ENCODE measurements around the gene SCARB1.
"Not testable (repeated sequence)": the region's sequence is repeated elsewhere in the genome, so short reads cannot be mapped to it uniquely, and the experiment has no call there.

The SCARB1 gene

DNA sequence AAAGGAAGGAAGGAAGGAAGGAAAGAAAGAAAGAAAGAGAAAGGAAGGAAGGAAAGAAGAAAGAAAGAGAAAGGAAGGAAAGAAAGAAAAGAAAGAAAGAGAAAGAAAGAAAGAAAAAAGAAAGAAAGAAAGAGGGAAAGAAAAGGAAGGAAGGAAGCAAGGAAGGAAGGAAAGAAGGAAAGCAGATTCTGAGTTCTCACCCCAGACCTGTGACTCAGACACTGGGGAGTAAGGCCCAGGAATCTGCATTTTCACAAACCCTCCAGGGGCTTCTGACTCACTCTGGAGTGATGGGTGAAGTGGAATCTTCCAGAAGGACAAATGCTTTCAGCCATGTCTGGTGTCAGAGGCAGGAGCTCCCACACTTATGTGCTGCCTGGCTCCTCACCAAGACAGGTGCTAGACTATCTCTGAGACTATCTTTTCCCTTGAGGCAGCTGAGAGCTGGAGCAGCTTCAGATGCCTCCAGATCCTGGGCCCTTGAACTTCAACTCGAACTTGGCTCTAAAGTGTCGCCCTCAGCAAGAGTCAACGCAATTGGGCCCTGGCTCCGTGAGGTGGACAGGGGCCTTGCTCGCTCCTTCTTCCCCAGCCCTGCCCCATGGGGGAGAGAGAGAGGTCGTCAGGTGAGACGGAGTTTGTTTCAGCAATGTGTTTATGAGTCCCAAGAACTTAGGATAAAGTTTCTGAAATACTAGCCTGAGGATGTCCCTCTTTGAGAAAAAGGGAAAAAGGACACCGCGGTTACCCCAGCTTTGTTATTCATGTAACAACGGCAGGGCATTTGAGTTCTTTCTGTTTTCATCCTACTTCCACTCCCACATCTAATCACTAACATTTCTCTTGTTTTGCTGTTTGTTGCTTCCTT is 19.8 kb upstream of the SCARB1 start:
- DNase-seq = no peak

DNA sequence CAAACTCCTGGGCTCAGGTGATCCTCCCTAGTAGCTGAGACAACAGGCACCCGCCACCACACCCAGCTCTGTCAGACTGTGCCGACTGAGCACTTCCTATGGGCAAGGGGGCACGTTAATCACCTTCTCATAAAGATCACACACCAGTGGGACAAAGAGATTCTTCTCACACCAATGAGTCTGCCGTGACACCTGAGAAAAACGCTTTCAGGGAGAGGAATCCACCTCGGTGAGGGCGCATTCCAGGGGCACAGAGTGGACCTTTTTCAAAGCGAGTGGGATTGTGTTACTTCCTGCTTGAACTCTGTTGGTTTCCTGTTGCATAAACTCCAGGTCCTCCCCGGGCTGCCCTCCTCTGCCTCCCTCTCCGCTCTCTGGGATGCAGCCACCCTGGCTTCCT is 17.5 kb upstream of the SCARB1 start:
- DNase-seq = no peak

DNA sequence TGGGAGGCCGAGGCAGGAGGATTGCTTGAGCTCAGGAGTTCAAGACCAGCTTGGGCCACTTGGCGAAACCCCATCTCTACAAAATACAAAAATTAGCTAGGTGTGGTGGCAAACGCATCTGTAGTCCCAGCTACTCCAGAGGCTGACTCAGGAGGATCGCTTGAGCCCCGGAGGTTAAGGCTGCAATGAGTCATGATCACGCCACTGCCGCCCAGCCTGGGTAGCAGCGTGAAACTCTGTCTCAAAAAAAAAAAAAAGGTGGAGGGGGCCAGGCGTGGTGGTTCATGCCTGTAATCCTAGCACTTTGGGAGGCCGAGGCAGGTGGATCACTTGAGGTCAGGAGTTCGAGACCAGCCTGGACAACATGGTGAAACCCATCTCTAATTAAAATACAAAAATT is 16.7 kb upstream of the SCARB1 start:
- not testable (repeated sequence) for DNase-seq

DNA sequence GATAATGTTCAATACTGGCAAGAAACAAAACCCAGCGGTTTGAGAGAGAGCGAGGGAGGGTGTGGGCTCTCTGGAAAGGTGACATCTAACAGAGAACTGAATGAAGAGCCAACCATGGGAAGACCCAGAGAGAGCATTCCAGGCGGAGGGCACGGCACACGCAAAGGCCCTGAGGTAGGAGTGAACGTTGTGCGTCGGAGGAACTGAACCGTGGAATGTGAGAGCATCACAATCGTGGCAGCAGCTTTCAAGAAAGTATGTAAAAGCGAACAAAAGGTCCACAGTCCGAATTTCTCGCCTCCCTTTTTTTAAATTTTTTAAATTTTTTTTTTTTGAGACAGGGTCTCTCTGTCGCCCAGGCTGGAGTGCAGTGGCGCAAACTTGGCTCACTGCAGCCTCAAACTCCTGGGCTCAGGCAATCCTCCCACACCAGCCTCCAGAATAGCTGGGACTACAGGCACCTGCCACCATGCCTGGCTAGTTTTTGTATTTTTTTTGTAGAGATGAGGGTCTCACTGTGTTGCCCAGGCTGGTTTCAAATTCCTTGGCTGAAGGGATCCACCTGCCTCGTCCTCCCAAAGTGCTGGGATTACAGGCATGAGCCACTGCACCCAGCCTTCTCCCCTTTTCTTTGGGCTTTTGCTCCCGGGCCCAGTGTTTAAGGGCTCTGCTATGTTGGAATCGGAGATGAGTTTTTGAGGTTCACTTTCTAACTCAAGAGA is 15.3 kb upstream of the SCARB1 start:
- DNase-seq = no peak

DNA sequence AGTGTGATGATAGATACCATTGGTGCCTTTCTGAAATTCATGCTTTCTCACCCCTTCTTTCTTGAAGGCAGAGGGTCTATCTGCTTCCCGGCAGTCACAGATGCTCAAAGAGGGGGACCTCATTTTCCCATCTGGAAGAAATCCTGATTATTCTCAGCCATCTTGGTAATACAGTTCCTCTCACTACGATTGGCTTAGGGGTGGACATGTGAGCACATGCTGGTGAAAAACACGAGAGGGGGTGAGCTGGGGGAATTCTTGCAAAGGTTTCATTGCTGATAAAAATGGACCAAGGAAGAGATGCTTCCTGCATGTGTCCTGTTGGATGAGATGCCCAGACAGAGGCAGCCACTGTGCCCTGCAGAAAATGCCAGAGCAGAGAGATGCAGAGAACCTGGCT is 13.8 kb upstream of the SCARB1 start:
- DNase-seq = no peak

DNA sequence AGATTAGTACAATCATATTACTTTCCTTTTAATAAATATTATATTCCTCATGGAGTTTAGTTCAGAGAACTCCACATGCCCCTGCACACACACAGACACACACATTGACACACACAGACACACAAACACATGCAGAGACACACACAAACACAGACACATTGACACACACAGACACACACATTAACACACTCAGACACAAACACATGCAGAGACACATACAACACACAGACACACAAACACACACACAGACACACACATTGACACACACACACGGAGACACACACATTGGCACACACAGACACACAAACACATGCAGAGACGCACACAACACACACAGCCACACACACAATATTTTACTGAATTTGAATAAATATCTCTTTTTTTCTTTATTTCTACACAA is 12.5 kb upstream of the SCARB1 start:
- no peak for DNase-seq

DNA sequence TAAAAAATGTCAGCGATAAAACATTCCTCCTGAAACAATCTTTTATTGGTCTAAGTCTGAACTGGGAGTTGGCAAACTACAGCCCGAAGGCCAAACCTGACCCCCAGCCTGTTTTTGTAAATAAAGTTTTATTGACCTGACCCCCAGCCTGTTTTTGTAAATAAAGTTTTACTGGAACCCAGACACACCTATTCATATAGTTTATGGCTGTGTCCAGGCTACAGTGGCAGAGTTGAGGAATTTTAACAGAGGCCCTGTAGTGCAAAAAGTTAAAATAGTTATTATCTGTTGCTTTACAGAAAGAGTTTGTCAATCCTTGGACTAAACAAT is 12.1 kb upstream of the SCARB1 start:
- DNase-seq = no peak

DNA sequence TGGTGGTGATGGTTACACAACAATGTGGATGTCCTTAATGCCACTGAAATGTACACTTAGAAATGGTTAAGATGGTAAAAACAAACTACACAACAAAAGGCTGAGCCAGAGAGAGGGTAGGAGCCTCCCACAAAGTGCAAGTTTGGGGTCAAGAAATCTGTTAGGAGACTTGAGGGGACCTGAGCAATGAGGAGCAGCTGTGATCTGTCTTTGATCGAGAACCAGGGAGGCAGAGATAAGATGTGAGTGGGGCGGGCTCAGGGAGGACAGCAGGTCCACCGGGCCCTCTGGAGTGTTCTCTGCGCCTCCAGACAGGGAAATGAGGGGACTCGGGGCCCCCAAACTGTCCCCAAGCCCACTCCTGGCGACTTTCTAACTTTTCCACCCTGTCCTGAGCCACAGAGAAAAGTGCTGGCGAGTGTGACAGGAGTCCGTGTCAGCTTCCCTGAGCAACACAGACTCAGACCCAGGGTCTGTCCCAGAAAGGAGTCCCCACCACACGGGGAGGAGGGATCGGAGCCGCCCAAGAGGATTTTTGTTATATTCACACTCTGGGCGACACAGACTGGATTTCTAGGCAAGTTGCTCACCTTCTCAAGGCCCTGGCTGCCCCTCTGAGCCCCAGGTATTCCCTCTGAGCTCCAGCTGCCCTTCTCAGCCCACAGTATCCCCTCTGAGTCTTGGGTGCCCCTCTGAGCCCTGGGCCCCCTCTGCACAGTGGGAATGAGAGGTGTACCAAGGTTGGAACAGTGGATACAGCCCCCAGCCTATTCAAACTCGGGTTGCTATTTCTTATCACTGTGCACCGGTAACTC is 11.5 kb upstream of the SCARB1 start:
- DNase-seq = no peak

DNA sequence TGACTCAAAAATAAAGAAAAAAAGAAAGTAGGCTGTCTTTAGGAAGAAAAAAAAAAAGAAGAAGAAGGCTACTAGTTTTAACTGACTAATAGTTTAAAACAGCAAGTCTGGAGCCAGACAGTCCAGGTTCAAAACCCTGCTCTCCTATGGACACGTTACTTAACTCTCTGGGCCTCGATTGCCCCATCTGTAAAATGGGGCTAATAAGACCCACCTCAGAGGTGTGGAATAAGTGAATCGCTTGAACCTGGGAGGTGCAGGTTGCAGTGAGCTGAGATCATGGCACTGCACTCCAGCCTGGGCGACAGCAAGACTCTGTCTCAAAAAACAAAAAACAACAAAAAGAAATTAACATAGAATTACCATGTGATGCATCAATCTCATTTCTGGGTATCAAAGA is 10.5 kb upstream of the SCARB1 start:
- no peak for DNase-seq

DNA sequence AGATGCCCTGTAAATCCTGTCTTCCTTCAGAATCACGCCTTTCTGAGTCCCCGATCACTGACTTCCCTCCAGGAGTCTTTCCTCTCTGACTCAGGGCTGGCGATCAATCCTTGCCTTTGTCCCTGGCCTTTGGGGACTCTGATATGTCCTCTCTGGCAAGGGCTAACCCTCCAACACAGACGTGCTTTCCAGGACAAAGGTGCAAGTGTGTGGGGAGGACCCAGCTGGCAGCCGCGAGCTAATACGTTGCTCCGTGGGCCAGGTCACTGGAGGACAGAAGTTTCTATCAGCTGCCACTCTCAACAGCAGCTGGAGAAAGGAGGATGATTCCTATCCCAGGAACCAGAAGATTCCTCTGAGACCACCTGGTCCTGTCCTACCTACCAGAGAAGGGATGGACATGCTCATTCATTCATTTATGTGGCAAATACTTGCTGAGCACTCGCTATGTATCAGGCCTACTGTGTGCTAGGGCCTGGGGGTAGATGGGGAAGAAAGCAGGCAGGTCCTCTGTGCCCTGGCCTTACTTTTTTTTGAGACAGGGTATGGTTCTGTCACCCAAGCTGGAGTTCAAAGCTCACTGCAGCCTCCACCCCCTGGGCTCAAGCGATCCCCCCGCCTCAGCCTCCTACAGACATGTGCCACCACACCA is 8.5 kb upstream of the SCARB1 start:
- DNase-seq = no peak

DNA sequence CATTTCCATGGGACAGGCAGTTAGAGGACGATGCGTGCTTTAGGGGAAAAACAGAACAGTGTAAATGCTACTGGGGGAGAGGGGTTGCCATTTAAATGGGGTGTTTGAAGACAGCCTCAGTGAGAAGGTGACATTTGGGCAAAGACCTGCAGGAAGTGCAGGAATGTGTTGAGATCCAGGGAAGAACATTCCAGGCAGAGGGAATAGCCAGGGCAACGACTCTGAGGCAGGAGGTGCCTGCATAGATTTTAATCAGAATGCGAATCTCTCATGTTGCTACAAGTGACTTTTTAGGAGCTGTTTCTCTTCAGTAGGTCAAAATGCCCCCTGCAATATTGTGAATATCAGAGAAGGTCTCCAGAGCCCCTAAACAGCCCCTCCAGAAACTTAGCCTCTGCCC is 7.6 kb upstream of the SCARB1 start:
- DNase-seq = no peak

DNA sequence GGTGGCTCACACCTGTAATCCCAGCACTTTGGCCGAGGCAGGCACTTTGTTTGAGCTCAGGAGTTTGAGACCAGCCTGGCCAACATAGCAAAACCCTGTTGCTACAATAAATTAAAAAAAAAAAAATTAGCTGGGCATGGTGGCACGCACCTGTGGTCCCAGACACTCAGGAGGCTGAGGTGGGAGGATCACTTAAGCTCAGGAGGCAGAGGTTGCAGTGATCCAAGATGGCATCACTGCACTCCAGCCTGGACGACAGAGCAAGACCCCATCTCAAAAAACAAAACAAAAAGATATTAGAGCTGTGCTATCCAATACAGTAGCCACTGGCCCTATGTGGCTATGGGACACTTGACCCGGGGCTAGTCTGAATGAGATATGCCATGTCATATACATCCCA is 6.9 kb upstream of the SCARB1 start:
- no peak for DNase-seq

DNA sequence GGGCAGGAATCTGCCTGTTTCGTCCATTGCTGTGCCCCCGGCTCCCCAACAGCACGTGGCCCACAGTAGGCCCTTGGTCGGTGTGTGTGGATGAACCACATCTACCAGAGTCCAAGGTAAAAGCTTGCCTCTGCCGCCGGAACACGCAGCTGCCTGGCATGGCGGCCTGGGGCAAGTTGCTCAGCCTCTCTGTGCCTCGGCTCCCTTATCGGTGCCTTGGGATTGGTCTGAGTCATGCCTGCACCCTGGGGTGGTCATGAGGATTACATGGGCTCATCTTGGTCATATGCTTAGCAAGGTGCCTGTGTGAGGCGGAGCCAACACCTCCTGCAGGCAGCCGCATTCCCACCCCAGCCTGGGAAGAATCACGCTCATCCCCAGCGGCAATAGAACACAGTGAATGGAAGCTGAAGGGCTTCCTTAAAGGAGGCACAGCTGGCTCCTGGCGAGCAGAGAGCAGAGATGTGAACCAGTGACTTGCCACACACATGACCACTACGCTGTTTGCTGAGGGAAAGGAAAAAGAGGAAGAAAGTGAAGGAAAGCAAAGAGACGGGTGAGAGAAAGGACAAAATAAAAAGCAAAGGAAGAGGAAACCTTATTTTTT is 5.5 kb upstream of the SCARB1 start:
- no peak for DNase-seq

DNA sequence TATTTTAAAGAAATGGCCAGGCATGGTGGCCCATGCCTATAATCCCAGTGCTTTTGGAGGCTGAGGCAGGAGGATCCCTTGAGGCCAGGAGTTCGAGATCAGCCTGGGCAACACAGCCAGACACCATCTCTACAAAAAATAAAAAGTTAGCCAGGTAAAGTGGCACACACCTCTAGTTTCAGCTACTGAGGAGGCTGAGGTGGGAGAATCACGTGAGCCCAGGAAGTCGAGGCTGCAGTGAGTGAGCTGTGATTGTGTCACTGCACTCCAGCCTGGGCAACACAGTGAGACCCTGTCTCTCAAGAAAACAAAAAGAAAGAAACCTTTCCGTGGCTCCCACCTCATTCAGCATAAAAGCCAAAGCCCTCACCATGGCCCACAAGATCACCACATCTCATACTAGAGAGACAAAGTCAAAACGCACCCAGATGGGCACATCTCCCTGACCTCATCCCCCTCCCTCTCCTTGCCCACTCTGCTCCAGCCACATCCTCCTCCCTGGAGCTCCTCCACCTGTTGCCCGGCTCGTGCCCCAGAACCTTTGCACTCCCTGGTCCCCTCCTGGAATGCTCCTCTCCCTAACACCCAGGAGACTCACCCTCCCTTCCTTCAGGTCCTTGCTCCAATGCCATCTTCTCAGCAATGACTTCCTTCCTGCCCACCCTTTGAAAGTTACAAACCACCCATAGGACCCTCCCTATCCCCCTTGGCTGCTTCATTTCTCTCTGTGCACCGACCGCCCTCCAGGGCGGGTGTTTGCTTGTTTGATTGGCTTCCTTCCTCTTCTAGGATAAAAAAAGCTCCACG is 4.8 kb upstream of the SCARB1 start:
- DNase-seq = no peak

DNA sequence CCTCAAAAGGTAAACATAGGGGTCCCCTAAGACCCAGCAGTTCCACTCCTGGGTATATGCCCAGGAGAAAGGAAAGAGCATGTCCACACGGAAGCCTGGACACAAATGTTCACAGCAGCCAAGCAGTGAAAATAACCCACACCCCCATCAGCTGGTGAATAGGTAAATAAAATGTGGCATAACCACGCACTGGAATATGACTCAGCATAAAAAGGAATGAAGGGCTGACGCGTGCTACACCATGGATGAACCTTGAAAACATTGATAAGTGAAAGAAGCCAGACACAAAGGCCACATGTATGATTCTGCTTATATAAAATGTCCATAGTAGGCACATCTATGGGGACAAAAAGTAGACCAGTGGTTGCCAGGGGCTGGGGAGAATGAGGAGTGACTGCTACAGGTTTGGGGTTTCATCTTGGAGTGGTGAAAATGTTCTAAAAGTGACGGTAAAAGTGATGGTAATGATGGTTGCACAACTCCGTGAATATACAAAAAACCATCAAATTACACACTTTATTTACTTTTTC is 3.8 kb upstream of the SCARB1 start:
- DNase-seq = no peak

DNA sequence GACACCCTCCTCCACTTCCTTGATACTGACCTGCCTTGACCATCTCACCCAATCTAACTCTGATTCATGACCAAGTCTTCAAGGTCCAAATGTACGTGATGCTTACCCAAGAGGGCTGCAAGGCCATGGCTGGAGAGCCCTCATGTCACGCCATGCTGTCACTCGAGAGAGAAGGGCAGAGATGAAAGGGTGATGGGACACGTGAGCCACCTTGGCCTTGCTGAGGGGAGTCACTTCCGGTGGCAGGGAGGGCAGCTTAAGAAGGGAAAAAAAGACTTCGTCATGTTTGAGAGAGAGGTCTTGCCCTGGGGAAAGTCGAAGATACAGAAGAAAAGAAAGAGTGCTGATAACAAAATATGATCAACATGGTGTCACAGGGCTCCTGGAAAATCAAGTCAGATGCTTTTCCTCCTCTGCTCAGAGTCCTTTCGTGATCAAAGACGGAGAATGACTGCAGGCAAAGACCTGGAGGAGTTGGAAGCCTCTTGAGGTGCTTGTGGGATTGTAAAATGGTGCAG is 3.3 kb upstream of the SCARB1 start:
- DNase-seq = no peak

DNA sequence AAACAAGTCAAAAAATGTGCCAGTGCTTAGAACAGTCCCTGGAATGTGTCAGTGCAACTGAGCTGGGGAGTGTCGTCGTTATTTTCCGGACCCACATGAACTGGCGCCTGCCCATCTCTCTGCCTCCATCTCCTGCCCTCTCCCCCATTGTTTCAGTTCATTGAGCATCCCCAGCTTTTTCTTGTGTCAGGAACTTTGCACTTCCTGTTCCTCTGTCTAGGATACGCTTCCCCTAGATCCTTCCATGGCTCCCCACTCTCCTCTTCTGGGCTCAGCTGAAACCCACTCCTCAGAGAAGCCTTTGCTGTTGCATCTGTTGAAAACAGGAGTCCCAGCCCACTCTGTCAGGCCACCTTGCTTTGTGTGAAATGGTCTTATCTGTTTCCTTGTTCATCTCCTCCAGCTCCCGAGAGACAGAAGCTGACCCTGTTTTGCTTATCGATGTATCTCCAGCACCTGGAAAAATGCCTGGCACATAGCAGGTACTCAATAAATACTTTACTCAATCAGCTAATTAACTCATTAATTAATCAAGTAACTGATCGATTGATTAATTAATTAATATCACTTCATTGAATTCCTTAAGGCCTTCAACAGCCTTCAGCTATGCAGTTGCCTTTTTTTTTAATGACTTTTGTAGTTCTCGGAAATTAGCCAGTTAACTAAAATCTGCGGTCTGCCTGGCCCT is 2.7 kb upstream of the SCARB1 start:
- no peak for DNase-seq

DNA sequence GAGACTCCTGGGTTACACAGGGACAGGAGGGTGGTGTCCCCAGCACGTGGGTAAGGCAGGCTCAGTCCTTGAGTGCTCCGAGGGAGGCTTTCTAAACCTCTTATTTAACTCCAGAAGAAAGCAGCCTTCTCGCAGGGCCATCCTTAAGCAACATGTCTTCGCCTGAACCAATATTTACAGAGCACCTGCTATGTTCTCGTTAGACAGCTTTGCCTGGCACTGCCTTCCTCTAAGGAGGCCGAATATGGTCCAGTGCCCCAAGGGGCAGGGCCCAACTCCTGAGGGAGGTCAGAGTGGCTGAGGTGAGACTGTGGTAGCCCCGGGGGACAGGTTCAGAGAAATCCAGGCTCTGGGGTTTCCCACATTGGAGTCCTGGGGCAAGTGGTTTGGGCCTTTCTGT is 2.1 kb upstream of the SCARB1 start:
- DNase-seq = no peak

DNA sequence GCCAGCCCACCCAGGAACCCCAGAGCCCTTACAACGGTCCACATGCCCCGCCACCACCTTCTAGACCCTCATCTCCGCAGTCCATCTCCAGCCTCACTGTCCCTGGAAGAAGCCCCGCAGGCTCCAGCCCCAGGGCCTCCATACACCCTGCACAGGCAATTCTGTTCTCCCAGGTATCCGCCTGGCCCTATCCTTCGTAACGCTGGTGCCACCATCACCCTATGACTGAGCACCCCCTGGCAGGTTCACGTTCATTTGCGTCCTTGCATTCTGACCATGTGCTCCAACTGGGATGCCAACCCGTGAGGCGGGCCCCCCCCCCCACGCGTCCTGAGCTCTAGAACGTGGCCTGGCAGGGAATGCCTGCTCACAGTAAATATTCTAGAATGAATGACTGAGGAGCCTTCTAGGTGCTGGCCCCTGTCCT is 675 bp upstream of the SCARB1 start:
- DNase-seq = no peak

DNA sequence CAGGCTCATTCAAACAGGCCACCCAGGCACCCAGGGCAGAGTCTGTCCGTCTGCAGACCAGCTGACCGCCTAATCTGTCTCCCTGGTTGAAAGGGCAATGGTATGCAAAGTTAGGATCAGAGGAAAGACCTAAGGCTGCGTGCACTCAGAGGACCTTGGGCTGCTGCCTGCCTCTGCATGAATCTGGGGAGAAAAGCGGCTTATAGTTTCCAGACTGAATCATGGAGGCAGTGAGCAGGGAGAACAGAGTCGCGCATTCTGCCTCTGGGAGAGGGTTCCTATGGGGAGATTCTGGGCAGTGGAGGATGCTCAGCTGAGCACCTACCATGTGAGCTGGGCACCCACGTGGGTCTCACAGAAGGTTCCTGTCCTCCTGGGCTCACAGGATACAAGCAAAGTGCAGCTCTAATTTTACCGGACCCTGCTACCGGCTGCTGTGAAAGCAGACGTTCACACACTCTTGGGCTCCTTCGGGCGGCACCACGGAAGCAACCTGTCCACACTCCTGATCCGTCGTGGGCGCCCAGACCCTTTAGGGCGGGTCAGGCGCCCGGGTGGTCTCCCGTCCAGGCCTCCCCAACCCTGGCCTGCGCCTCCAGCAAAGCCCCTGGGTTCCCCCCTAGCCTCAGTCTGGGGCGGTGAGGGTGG is 772 bp downstream of the SCARB1 start:
- DNase-seq = peak; percentile 21 to 32
